Activated naive CD8-positive, alpha-beta T cell (primary cell): ENCODE results near the gene AFMID.
"Not testable (repeated sequence)": the region's sequence is repeated elsewhere in the genome, so short reads cannot be mapped to it uniquely, and the experiment has no call there.

Experiments used
- H3K27ac Mint-ChIP-seq: one replicate; pipeline ENCODE4 v1.8.0; 2021; ENCODE audit warnings: mixed read lengths
- H3K27me3 Mint-ChIP-seq: one replicate; pipeline ENCODE4 v1.8.0; 2021; ENCODE audit warnings: mixed read lengths
- H3K36me3 Mint-ChIP-seq: one replicate; pipeline ENCODE4 v1.8.0; 2021; ENCODE audit warnings: mixed read lengths
- H3K4me1 Mint-ChIP-seq: one replicate; pipeline ENCODE4 v1.8.0; 2021; ENCODE audit warnings: low read depth, mixed read lengths
- H3K4me3 Mint-ChIP-seq: one replicate; pipeline ENCODE4 v1.8.0; 2021; ENCODE audit warnings: mild to moderate bottlenecking, mixed read lengths
- H3K9me3 Mint-ChIP-seq: one replicate; pipeline ENCODE4 v1.8.0; 2021; ENCODE audit warnings: low read depth, mixed read lengths

Gene AFMID

GRCh38 chr17:78186692-78187595 lies at the start of gene AFMID, which contains the start of gene TK1:
Gene AFMID (plus strand): TSS chr17:78187362. CDS start chr17:78187371, 9 bp downstream.
Gene TK1 (minus strand): TSS chr17:78187052. CDS start chr17:78186994, 58 bp downstream.
- no peaks in the 10 kb centered on the region for H3K9me3 Mint-ChIP-seq
- H3K27me3 Mint-ChIP-seq, result no peaks in the 10 kb centered on the region
- H3K36me3 Mint-ChIP-seq, result no peaks in the 10 kb centered on the region
- H3K4me3 Mint-ChIP-seq, result peak within 1 kb of the TSS; percentile 90
- H3K27ac Mint-ChIP-seq, result peak within 1 kb of the TSS; percentile 64
- H3K4me1 Mint-ChIP-seq, result peaks cover 12% of the 10 kb centered on the region

- Mint-ChIP-seq H3K27me3 (no peaks in the 10 kb centered on the region), H3K36me3 (peaks cover 13% of the 10 kb centered on the region), H3K27ac (peak overlapping the region; percentile 78), H3K4me1 (peaks cover 73% of the 10 kb centered on the region), H3K9me3 (no peaks in the 10 kb centered on the region), H3K4me3 (no peak overlapping the region)
These were observed 49.6 kb upstream of the AFMID start for GRCh38 chr17:78137392-78138203.

GRCh38 chr17:78138204-78139060 lies 48.7 kb upstream of the AFMID start:
- peaks cover 69% of the 10 kb centered on the region for H3K4me1 Mint-ChIP-seq
- no peak overlapping the region for H3K4me3 Mint-ChIP-seq
- peaks cover 13% of the 10 kb centered on the region for H3K36me3 Mint-ChIP-seq
- no peaks in the 10 kb centered on the region for H3K9me3 Mint-ChIP-seq
- no peaks in the 10 kb centered on the region for H3K27me3 Mint-ChIP-seq
- H3K27ac Mint-ChIP-seq, result peak overlapping the region; percentile 22

GRCh38 chr17:78139861-78140168 lies 47.3 kb upstream of the AFMID start:
- H3K4me1 Mint-ChIP-seq, result peaks cover 65% of the 10 kb centered on the region
- H3K36me3 Mint-ChIP-seq, H3K27me3 Mint-ChIP-seq, H3K9me3 Mint-ChIP-seq: not testable (repeated sequence)
- peak overlapping the region; percentile 54 for H3K4me3 Mint-ChIP-seq
- peak overlapping the region; percentile 77 for H3K27ac Mint-ChIP-seq

GRCh38 chr17:78140169-78141051 lies 46.8 kb upstream of the AFMID start:
- no peaks in the 10 kb centered on the region for H3K27me3 Mint-ChIP-seq
- H3K4me3 Mint-ChIP-seq, result peak overlapping the region; percentile 54
- peaks cover 7% of the 10 kb centered on the region for H3K36me3 Mint-ChIP-seq
- peak overlapping the region; percentile 77 for H3K27ac Mint-ChIP-seq
- no peaks in the 10 kb centered on the region for H3K9me3 Mint-ChIP-seq
- peaks cover 64% of the 10 kb centered on the region for H3K4me1 Mint-ChIP-seq

GRCh38 chr17:78141437-78142118 lies 45.6 kb upstream of the AFMID start:
- Mint-ChIP-seq H3K4me1 (peaks cover 55% of the 10 kb centered on the region), H3K9me3 (no peaks in the 10 kb centered on the region), H3K27ac (no peak overlapping the region), H3K27me3 (no peaks in the 10 kb centered on the region), H3K4me3 (no peak overlapping the region), H3K36me3 (peaks cover 3% of the 10 kb centered on the region)

- H3K27me3 Mint-ChIP-seq, result no peaks in the 10 kb centered on the region
- H3K36me3 Mint-ChIP-seq, result peaks cover under 1% of the 10 kb centered on the region
- peak overlapping the region; percentile 34 for H3K27ac Mint-ChIP-seq
- peaks cover 49% of the 10 kb centered on the region for H3K4me1 Mint-ChIP-seq
- H3K4me3 Mint-ChIP-seq, result no peak overlapping the region
- H3K9me3 Mint-ChIP-seq, result no peaks in the 10 kb centered on the region
These were observed 44.9 kb upstream of the AFMID start for GRCh38 chr17:78142119-78142861.

- no peaks in the 10 kb centered on the region for H3K9me3 Mint-ChIP-seq
- no peaks in the 10 kb centered on the region for H3K36me3 Mint-ChIP-seq
- H3K27me3 Mint-ChIP-seq, result no peaks in the 10 kb centered on the region
- H3K27ac Mint-ChIP-seq, result peak overlapping the region; percentile 41
- H3K4me3 Mint-ChIP-seq, result no peak overlapping the region
- H3K4me1 Mint-ChIP-seq, result peaks cover 47% of the 10 kb centered on the region
These were observed 43.7 kb upstream of the AFMID start for GRCh38 chr17:78143214-78144146.

- Mint-ChIP-seq H3K36me3 (no peaks in the 10 kb centered on the region), H3K27ac (peak overlapping the region; percentile 34), H3K4me3 (no peak overlapping the region), H3K9me3 (no peaks in the 10 kb centered on the region), H3K27me3 (no peaks in the 10 kb centered on the region), H3K4me1 (peaks cover 43% of the 10 kb centered on the region)
These were observed 42.9 kb upstream of the AFMID start for GRCh38 chr17:78144147-78144719.

GRCh38 chr17:78144736-78145641 lies 42.2 kb upstream of the AFMID start:
- no peaks in the 10 kb centered on the region for H3K9me3 Mint-ChIP-seq
- peaks cover 41% of the 10 kb centered on the region for H3K4me1 Mint-ChIP-seq
- no peak overlapping the region for H3K27ac Mint-ChIP-seq
- H3K27me3 Mint-ChIP-seq, result no peaks in the 10 kb centered on the region
- no peak overlapping the region for H3K4me3 Mint-ChIP-seq
- H3K36me3 Mint-ChIP-seq, result no peaks in the 10 kb centered on the region

- Mint-ChIP-seq H3K36me3 (no peaks in the 10 kb centered on the region), H3K9me3 (no peaks in the 10 kb centered on the region), H3K4me3 (no peak overlapping the region), H3K27ac (no peak overlapping the region), H3K27me3 (no peaks in the 10 kb centered on the region), H3K4me1 (peaks cover 34% of the 10 kb centered on the region)
These were observed 40.7 kb upstream of the AFMID start for GRCh38 chr17:78146471-78146869.
